ENCODE measurements around the gene PMIS2.

DNA sequence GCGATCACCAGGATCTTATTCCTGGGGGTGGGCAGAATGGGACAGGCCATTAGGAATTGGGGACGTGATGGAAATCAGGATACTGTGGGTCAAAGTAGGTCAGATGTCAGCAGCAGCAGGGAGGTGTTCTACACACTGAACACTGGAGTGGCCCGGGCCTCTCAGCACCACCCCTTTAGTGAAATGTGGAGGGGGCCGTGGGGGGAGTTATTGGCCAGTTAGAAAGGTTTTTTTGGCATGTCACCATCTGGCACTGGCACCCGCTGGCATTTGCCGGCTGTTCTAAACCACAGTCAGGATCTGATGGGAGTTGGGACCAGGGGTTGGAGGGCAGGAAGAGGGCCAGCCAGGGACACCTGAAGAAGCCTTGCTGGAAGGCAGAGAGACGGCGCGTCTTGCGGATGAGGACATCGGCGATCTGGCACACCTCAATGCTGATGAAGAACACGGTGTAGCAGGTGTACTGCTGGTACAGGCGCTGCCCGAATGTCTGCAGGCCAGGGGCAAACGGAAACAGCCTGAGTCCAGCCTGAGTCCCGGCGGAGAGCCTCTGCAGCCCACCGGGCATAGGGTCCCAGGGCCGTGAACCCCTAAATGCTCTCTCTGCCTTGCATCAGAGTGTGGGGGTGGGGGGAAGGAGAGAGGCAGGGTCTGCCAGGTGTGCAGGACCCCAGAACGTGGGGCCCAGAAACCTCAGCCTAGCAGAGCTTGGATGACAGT is 34.7 kb upstream of the PMIS2 start:
- no peak for TF ChIP-seq POLR2AphosphoS5 (IDR thresholded peaks at IDR 0.05; ENCODE audit: borderline replicate concordance, low read depth, low read length)
- no peak for TF ChIP-seq EZH2 (IDR thresholded peaks at IDR 0.05)
